ENCODE data around the gene PFDN6. TPM values are rescaled to one million over a fixed set of nuclear protein-coding genes. Genes with fewer than 3 reads are reported as not detected.

PFDN6 gene
- total RNA-seq, 1 experiment from 2014 or later = 85.8 TPM

GRCh38 chr6:33248643-33248931, 40.8 kb upstream of the PFDN6 start:
- Histone ChIP-seq H3K4me1 (ENCODE audit: insufficient read depth, low read length) (no peaks in the 10 kb centered on the region; the same call in 1 of the 2 replicates), H3K79me1 (ENCODE audit: insufficient read depth, low read depth, low read length, poor library complexity, severe bottlenecking) (no peaks in the 10 kb centered on the region), H3K18ac (ENCODE audit: insufficient read length, low read depth, low read length) (no peak overlapping the region), H3K23me2 (ENCODE audit: insufficient read length, low read depth, low read length, poor library complexity, severe bottlenecking) (peaks cover 17% of the 10 kb centered on the region), H2AFZ (ENCODE audit: low read length) (no peak overlapping the region), H3T11ph (ENCODE audit: low read length) (no peak overlapping the region), H4K8ac (replicated peaks; ENCODE audit: insufficient read length, low read depth, low read length) (no peak overlapping the region), H2BK120ac (ENCODE audit: low read depth, low read length, poor library complexity, severe bottlenecking) (no peak overlapping the region), H2BK15ac (ENCODE audit: low read depth, low read length) (no peak overlapping the region), H3K23ac (ENCODE audit: insufficient read length, low read depth, low read length) (no peak overlapping the region), H2BK5ac (ENCODE audit: insufficient read length, low read length) (no peak overlapping the region), H4K91ac (ENCODE audit: insufficient read length, low read depth, low read length) (no peak overlapping the region), H3K27ac (ENCODE audit: insufficient read length, low read depth, low read length) (no peak overlapping the region), H2BK12ac (ENCODE audit: insufficient read length, low read depth, low read length) (no peak overlapping the region), H2BK20ac (ENCODE audit: low read depth, low read length, poor library complexity, severe bottlenecking) (no peak overlapping the region), H3K56ac (ENCODE audit: insufficient read length, low read depth, low read length) (no peak overlapping the region), H3K14ac (ENCODE audit: insufficient read depth, low read length) (no peak overlapping the region), H4K5ac (ENCODE audit: insufficient read length, low read depth, low read length) (no peak overlapping the region), H3K4ac (ENCODE audit: low read depth, low read length) (no peak overlapping the region), H3K9ac (ENCODE audit: extremely low read depth, insufficient read length, low read length) (no peak overlapping the region), H3K27me3 (ENCODE audit: insufficient read depth, low read length) (no peaks in the 10 kb centered on the region; the same call in 1 of the 2 replicates), H2AK5ac (ENCODE audit: insufficient read length, low read length) (no peak overlapping the region), H3K4me2 (ENCODE audit: insufficient read depth, insufficient read length, low read length) (peak overlapping the region; percentile 77), H4K20me1 (ENCODE audit: control insufficient read depth, insufficient read depth, insufficient read length) (no peaks in the 10 kb centered on the region), H3K9me3 (ENCODE audit: control insufficient read depth, low read depth, low read length) (no peaks in the 10 kb centered on the region), H3K79me2 (ENCODE audit: insufficient read depth, low read length) (no peaks in the 10 kb centered on the region)
- Mint-ChIP-seq H3K4me3 (peak overlapping the region; percentile 64 to 83), H3K27ac (peak overlapping the region in 1 of 3 experiments; percentile 40; a peak in 2 of 7 replicates), H3K27me3 (ENCODE audit: low read depth) (peaks cover 41% of the 10 kb centered on the region), H3K36me3 (ENCODE audit: insufficient read depth in 1 of 3, low read depth in 3 of 3) (peaks cover 8 to 24% (median 20%) of the 10 kb centered on the region in 3 experiments; a peak in 6 of 7 replicates), H3K4me1 (peaks cover 20 to 22% of the 10 kb centered on the region in 2 experiments), H3K9me3 (no peaks in the 10 kb centered on the region; a peak in 1 of 5 replicates)
- TF ChIP-seq CTCF (conservative IDR thresholded peaks at IDR 0.05) = no peak; the same call in 1 of the 3 replicates
- no peak for DNase-seq
- no CpG with 5 or more reads among the region's 18 CpGs for WGBS (ENCODE audit: extremely low coverage, insufficient read length, low lambda C conversion rate)

All from H9 (cell line).